DOHH2 (cell line): ENCODE results near the gene SMIM38.

Experiments
- CTCF ChIP-seq: fragments of 200-600 bp; sonication (generic); IDR thresholded peaks from one replicate; pipeline ENCODE4 v1.5.1; 2014; ENCODE audit warnings: antibody characterized with exemption, mild to moderate bottlenecking, low read depth, low read length; ENCODE audit not compliant: poor library complexity, severe bottlenecking
- EZH2phosphoT487 ChIP-seq: fragments of 200-600 bp; sonication (generic); IDR thresholded peaks from 2 replicates; pipeline ENCODE4 v1.6.1; 2017; ENCODE audit warnings: borderline replicate concordance, mild to moderate bottlenecking, antibody characterized with exemption, low read length, moderate library complexity, mixed read lengths

- TF ChIP-seq CTCF = no peak
- TF ChIP-seq EZH2phosphoT487 = no peak
Observed at GRCh38 chr11:69156235-69156639, 502 bp downstream of the SMIM38 start.
